Adipocyte (in vitro differentiated cells): ENCODE results near the gene STK4.
A peak's percentile ranks its signal among the peaks of the same experiment; 100 is the strongest.
"Not testable (repeated sequence)": the region's sequence is repeated elsewhere in the genome, so short reads cannot be mapped to it uniquely, and the experiment has no call there.

Source experiments
- DNase-seq: peaks from one replicate; pipeline ENCODE4 v3.0.0-alpha.2; 2015; ENCODE audit warnings: low read depth
- H3K27me3 ChIP-seq: replicated peaks from 2 replicates; pipeline ENCODE4 v1.7.0; 2013; ENCODE audit warnings: mild to moderate bottlenecking, low read length, moderate library complexity; ENCODE audit not compliant: control insufficient read depth, insufficient read depth
- H3K36me3 ChIP-seq: 2 replicates; pipeline ENCODE4 v1.7.0; 2013; ENCODE audit warnings: low read length, mild to moderate bottlenecking, moderate library complexity; ENCODE audit not compliant: control insufficient read depth, insufficient read depth, severe bottlenecking
- H3K4me1 ChIP-seq: 2 replicates; pipeline ENCODE4 v1.7.0; 2013; ENCODE audit warnings: mild to moderate bottlenecking, low read length, moderate library complexity; ENCODE audit not compliant: control insufficient read depth, insufficient read depth
- H3K4me3 ChIP-seq: 2 replicates; pipeline ENCODE4 v1.7.0; 2013; ENCODE audit warnings: mild to moderate bottlenecking, low read length, moderate library complexity
- H3K9ac ChIP-seq: 2 replicates; pipeline ENCODE4 v1.7.0; 2013; ENCODE audit warnings: mild to moderate bottlenecking, low read length, moderate library complexity
- H3K9me3 ChIP-seq: 2 replicates; pipeline ENCODE4 v1.7.0; 2013; ENCODE audit warnings: mild to moderate bottlenecking, low read length, moderate library complexity; ENCODE audit not compliant: control insufficient read depth

Gene STK4

DNA sequence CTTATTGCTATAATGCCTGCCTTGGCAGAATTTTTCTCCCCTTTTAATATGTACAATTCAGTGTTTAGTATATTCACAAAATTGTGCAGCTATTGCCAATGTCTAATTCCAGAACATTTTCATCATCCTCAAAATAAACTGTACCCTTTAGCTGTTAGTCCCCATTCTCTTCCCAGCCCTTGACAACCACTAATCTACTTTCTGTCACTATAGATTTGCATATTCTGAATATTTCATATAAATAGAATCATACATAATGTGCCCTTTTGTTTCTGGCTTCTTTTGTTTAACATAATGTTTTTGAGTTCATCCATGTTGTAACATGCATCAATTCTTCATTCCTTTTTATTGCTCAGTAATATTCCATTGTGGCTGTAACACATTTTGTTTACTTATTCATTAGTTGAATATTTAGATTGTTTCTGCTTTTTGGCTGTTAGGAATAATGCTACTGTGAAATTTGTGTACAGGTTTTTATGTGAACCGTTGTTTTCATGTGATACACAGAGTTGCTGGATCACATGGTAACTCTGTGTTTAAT lies 22.4 kb downstream of the STK4 start:
- Histone ChIP-seq H3K9ac (no peak overlapping the region), H3K9me3 (no peaks in the 10 kb centered on the region), H3K4me3 (no peak overlapping the region), H3K4me1 (peaks cover 26% of the 10 kb centered on the region), H3K27me3 (no peaks in the 10 kb centered on the region), H3K36me3 (peaks cover 24% of the 10 kb centered on the region)
- no peak for DNase-seq

DNA sequence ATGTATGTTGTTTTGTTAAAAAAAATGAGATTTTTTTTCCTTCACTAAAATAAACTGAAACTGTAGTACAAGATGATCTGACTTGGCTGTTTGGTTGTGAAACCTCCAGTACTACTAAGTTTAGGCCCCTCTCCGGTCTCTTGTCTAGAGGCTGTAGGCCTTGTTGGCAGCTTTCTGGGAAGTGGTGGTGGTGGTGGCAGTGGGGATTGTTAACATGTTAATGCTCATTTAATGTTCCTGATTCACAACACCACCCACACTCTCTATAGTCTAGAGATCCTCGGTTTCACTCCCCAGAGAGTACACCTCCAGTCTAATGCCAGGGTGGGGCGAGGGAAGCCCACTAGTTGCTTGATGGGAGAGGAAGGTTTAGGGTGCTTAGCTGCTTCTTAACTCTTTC lies 24.1 kb downstream of the STK4 start:
- H3K9ac ChIP-seq = peak overlapping the region; percentile 74

DNA sequence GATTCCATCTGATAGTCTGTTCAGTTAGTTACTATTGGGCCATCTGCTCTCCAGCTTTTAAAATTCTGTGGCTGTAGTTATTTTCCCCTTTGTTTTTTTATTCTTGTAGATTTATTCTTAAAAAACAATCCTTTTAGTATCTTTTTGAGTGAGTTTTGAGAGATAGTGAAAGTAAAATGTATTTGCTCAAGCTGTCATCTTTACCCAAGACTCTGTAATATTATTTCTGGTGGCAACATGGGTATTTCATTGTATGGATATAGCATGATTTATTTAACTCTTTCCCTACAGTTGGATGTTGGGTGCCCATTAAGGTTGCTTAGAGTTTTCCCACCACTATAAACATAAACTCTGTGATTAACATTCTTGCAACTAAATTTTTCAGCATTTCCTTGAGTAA lies 24.6 kb downstream of the STK4 start:
- Histone ChIP-seq H3K9me3 (no peaks in the 10 kb centered on the region), H3K4me1 (peaks cover 27% of the 10 kb centered on the region), H3K9ac (peak overlapping the region; percentile 74), H3K36me3 (peaks cover 13% of the 10 kb centered on the region), H3K4me3 (peak overlapping the region; percentile 67), H3K27me3 (no peaks in the 10 kb centered on the region)
- peak; percentile 19 for DNase-seq

More for the DNA sequence above, 24.1 kb downstream of the STK4 start:
- Histone ChIP-seq H3K9me3 (no peaks in the 10 kb centered on the region), H3K4me1 (peaks cover 27% of the 10 kb centered on the region), H3K36me3 (peaks cover 14% of the 10 kb centered on the region), H3K27me3 (no peaks in the 10 kb centered on the region), H3K4me3 (peak overlapping the region; percentile 67)
- DNase-seq = peak; percentile 45

DNA sequence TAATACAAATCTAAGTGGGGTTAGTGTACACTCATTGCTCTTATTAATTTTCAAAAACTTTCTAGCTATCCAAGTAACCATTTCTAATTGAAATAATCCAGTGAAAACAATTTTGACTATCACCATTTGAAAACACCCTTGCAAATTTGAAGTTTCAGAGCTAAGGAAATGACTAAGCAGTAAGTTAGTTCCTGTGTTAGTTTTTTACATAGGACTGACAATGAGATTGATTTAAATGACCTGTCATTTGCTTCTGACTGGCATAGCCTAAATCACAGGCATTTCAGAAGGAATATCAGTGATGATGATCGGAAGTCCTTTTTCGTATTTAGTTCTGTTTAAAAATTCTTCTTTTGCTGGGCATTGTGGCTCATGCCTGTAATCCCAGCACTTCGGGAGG lies 27.0 kb downstream of the STK4 start:
- DNase-seq = peak; percentile 16
- H3K9me3 ChIP-seq = no peaks in the 10 kb centered on the region
- no peak overlapping the region for H3K9ac ChIP-seq
- H3K27me3 ChIP-seq = no peaks in the 10 kb centered on the region
- peaks cover 27% of the 10 kb centered on the region for H3K4me1 ChIP-seq
- peaks cover 19% of the 10 kb centered on the region for H3K36me3 ChIP-seq
- no peak overlapping the region for H3K4me3 ChIP-seq

DNA sequence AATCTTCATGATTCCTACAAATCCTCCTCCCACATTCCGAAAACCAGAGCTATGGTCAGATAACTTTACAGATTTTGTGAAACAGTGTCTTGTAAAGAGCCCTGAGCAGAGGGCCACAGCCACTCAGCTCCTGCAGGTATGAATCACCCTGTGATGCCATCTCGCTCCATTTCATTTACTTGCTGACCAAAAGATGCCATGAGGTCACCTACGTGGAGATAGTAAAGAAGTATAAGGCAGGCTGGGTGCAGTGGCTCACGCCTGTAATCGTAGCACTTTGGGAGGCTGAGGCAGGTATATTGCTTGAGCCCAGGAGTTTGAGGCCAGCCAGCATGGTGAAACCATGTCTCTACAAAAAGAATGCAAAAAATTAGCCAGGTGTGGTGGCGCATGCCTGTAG lies 30.9 kb downstream of the STK4 start:
- Histone ChIP-seq H3K9me3 (no peaks in the 10 kb centered on the region), H3K9ac (no peak overlapping the region), H3K4me1 (peaks cover 8% of the 10 kb centered on the region), H3K4me3 (no peak overlapping the region), H3K27me3 (no peaks in the 10 kb centered on the region), H3K36me3 (peaks cover 47% of the 10 kb centered on the region)
- DNase-seq = no peak

DNA sequence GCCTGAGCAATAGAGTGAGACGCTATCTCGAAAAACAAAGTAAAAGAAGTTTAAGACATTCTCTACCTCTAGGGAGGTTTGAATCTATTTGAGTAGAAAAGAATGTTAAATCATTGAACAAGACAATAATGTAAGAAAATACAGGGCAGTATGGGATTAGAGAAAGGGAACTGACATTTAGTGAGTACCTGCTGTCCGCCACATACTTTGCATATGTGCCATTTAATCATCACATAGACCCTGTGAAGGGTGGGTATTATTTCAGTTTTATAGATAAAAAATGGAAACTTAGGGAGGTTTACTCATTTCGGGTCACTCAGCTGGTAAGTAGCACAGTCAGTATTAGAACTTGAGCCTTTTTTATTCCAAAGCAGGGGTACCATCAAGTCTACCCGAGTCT lies 31.4 kb downstream of the STK4 start:
- Histone ChIP-seq H3K27me3 (no peaks in the 10 kb centered on the region), H3K9me3 (no peaks in the 10 kb centered on the region), H3K9ac (no peak overlapping the region), H3K4me1 (peaks cover 8% of the 10 kb centered on the region), H3K36me3 (peaks cover 47% of the 10 kb centered on the region), H3K4me3 (no peak overlapping the region)
- DNase-seq = no peak

DNA sequence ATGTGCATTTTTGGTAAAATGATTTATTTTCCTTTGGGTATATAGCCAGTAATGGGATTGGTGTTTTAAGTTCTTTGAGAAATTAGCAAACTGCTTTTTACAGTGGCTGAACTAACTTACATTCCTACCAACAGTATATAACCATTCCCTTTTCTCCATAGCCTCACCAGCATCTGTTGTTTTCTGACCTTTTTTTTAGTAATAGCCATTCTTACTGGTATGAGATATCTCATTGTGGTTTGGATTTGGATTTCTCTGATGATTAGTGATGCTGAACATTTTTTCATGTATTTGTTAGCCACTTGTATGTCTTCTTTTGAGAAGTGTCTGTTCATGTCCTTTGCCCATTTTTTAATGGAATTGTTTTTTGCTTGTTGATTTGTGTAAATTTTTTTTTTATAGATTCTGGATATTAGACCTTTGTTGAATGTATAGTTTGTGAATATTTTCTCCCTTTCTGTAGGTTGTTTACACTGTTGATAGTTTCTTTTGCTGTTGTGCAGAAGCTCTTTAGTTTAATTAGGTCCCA lies 42.3 kb downstream of the STK4 start:
- DNase-seq = no peak

DNA sequence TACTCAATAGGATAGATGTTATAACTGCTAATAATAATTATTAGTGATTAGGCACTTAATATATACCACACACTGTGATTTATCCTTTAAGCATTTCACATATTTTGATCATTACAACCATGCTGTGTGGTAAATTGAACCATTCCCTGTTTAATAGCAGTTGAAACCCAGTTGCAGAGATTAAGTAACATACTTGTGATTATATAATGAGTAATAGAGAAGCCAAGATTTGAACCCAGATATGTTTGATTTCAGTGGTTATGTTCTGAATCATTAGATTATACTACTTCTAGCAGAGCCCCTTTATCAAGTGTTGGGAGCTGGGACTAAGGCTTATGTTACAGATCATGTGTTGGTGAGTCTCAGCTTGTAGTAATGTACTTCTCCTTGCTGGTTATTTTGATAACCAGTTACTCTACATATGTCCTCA lies 44.1 kb downstream of the STK4 start:
- Histone ChIP-seq H3K4me1 (peaks cover 38% of the 10 kb centered on the region), H3K9me3 (no peaks in the 10 kb centered on the region), H3K4me3 (no peak overlapping the region), H3K9ac (peak overlapping the region; percentile 27), H3K27me3 (no peaks in the 10 kb centered on the region), H3K36me3 (peaks cover 5% of the 10 kb centered on the region)
- DNase-seq = no peak

More for the DNA sequence above, 42.3 kb downstream of the STK4 start:
- H3K9me3 ChIP-seq = no peaks in the 10 kb centered on the region
- no peaks in the 10 kb centered on the region for H3K27me3 ChIP-seq
- no peak overlapping the region for H3K9ac ChIP-seq
- no peak overlapping the region for H3K4me3 ChIP-seq
- peaks cover 5% of the 10 kb centered on the region for H3K36me3 ChIP-seq
- H3K4me1 ChIP-seq = peaks cover 21% of the 10 kb centered on the region

DNA sequence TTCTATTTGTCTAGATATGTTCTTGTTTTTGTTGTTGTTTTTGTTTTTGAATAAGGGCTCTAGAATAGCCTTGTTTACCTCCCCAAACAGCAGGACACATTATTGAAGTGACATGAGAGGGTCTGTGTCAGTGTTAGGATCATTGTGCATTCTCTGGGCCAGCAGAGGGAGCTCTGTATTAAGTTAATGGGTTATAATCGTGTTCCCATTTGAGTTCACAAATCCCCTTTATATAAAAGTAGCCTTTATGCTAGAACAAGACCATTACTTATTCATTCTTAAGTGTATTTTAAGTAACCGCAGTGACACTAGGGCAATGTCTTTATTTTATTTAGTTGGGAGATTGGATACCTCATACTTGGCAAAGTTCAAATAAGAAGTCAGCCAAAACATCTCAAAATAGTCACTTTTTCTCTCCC lies 44.8 kb downstream of the STK4 start:
- Histone ChIP-seq H3K9me3 (no peaks in the 10 kb centered on the region), H3K4me3 (no peak overlapping the region), H3K9ac (peak overlapping the region; percentile 35), H3K27me3 (no peaks in the 10 kb centered on the region), H3K36me3 (peaks cover 5% of the 10 kb centered on the region), H3K4me1 (peaks cover 45% of the 10 kb centered on the region)
- peak; percentile 89 for DNase-seq

DNA sequence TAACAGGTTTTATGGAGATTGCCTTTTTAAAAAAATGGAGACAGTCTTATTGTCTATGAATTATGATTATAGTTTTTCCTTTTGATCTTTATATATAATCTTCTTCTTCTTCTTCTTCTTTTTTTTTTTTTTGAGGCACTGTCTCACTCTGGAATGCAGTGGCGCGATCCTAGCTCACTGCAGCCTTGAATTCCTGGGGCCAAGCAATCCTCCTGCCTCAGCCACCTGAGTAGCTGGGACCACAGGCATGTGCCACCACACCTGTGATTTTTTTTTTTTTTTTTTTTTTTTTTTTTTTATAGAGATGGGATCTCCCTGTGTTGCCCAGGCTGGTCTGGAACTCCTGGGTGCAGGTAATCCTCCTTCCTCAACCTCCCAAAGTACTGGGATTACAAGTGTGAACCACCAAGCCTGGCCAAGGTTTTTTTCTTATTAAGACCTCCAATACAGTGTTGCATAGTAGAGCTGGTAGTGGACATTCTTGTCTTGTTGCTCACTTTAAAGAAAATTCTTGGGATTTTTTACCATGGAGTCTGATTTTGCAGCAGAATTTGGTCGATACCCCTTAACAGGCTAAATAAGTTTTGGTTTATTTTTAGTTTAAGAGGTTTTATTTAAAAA lies 46.5 kb downstream of the STK4 start:
- H3K9me3 ChIP-seq = no peaks in the 10 kb centered on the region
- H3K27me3 ChIP-seq = no peaks in the 10 kb centered on the region
- H3K36me3 ChIP-seq = peaks cover 5% of the 10 kb centered on the region
- H3K9ac ChIP-seq = peak overlapping the region; percentile 13
- peak; percentile 58 for DNase-seq
- H3K4me3 ChIP-seq = no peak overlapping the region
- H3K4me1 ChIP-seq = peaks cover 62% of the 10 kb centered on the region

DNA sequence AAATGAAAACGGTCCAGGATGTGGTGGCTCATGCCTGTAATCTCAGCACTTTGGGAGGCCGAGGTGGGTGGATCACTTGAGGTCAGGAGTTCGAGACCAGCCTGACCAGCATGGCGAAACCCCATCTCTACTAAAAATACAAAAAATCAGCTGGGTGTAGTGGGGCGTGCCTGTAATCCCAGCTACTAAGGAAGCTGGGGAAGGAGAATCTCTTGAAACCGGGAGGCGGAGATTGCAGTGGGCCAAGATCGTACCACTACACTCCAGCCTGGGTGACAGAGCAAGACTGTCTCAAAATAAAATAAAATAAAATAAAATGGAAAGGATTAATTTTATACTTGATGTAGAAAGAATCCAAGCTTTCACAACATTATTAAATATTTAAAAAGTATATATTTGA lies 47.8 kb downstream of the STK4 start:
- not testable (repeated sequence) for H3K9me3 ChIP-seq, H3K4me3 ChIP-seq, H3K36me3 ChIP-seq, H3K27me3 ChIP-seq, DNase-seq
- peak overlapping the region; percentile 80 for H3K9ac ChIP-seq
- peaks cover 69% of the 10 kb centered on the region for H3K4me1 ChIP-seq
